LNCAP (cell line): ENCODE data around the gene PITPNB.

Experiments
- CTCF ChIP-seq: fragments of 450-650 bp; IDR thresholded peaks from 2 replicates; pipeline ENCODE4 v1.5.1; 2017; ENCODE audit warnings: mild to moderate bottlenecking

The PITPNB gene

GRCh38 chr22:27919222-27919941 is at the start of gene PITPNB:
Gene PITPNB (minus strand): TSS chr22:27919256. CDS start chr22:27919191, 65 bp downstream.
- TF ChIP-seq CTCF: no peak

DNA sequence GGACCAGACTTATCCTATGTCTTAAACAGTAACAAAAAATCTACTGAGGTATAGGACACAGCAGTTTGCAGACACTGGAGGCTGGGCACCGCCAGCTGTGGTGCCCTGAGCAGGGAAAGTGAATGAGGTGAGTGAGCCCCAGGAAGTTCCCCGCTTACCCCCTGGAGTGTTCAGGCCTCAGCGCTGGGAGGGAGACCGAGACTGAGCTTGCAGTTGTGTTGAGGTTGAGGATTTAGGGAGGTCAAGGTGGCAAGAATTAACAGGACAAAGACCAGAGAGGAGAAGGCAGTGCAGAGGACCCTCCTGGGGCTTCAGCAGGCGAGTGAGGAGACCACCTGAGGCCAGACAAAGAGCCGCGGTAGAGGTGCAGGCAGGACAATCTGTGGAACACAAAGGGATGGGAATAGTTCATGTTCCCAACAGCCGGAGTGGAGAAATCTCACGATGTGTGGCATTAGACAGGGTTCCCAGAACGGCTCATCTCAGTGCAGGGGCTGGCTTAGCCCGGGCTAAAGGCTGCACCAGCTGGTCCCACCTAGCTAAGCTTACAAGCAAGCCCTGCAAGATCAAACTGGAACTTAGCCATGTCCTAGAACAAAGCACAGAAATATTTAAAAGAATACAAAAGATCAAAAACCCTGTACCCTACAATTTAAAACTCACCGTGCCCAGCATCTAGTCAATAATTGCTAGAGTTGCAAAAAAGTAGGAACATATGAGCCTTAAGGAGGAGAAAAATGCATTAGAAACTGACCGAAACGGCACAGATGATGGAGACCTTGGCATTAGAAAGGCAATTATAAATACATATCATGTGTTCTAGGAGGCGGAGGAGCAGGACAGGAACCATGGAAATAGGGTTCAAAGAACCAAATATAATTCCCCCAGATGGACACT is 47.4 kb upstream of the PITPNB start:
- no peak for TF ChIP-seq CTCF

DNA sequence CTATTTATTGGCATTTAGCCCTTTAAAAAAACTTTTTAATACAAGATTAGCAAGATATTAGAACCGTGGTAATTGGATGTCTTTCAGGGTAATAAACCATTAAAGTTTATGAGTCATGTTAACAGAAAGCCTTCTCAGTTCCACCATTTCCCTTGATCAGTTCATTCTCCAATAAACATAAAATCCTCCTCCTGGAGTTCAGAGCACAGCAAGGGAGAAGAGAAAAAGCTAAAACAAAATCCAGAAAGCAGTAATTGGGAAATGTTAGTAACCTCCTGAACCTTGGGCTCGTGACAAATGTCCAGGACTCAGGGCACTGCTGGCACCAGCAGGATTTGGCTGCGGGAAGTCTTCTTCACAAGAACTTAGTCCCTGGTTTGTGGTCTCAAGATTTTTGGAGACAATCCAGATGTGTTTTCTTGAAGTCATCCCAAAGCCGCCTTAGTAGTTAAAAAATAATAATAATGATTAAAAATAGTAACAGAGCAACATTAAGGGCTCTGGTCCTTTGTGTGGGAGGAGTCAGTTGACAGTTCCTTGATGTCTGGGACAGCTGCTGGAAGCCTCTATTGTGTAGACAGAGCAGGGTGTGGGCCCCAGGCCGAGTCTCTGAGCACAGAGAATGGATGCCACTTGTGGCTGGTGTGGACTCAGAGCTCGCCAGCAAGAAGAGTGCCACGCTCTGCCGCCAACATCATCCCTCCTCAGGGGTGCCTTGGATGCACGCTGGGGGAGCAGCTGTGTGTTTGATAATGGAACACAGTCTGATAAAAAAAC is 43.4 kb upstream of the PITPNB start:
- no peak for TF ChIP-seq CTCF

DNA sequence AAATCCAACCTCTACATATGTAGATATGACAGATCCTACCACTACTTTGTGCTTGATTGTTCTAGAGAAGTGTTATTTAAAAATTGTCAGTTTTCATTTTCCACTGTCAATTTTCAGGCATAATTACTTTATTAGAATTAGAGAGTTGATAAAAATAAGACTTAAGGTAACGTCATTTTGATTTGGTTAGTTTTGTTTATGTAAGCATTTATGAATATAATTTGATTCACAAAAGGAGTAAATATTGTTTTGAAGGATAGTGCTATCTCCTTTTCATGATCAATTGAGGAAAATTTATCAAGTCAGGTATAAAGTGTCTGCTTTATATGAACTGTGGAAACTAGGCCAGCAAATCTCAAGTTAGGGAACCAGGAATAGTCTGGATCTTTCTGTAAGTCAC is 42.6 kb upstream of the PITPNB start:
- no peak for TF ChIP-seq CTCF

DNA sequence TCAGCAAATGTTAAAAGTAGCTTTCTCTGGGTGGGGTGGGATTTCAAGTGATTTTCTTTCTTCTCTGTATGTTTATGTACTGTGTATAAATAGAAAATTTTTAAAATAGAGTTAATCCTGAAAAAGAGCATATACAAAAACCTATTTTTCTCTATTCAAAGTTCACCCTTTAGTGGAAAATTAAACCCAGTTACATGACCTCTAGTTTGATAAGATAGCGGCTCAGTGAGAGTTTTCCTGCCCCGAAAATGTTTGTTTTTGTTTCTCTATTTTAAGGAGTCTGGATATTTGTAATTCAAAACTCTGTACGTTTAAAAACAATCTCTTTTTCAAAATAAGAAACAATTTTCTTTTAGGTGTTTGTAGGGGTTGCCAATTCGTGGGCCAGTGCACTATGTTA is 42.1 kb upstream of the PITPNB start:
- TF ChIP-seq CTCF: no peak

GRCh38 chr22:27959335-27960090 is 40.5 kb upstream of the PITPNB start:
- TF ChIP-seq CTCF: no peak

DNA sequence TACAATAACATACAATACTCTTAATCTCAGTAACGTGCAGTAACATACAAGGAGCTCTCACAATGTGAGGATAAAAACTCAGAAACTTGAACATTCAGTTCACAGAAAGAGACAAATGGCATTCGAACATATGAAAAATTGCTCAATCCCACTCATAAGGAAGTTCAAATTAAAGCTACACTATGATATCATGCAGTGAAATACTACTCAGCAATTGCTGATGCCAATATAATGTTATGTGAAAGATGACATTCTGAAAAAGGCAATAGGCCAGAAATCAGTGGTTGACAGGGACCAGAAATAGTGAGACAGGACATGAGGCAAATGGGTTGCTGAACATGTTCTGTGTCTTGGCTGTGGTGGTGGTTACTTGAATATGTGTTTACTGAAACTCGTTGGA is 33.7 kb upstream of the PITPNB start:
- TF ChIP-seq CTCF: no peak
